DOHH2 (cell line): ENCODE data around the gene KNSTRN.

Source experiments
- H3F3A ChIP-seq: fragments of 200-600 bp; sonication (generic), shearing (Covaris generic); 2 replicates; pipeline ENCODE4 v1.6.0; 2016; ENCODE audit warnings: antibody characterized with exemption, mild to moderate bottlenecking; ENCODE audit not compliant: control insufficient read depth, insufficient read depth
- H3K27ac ChIP-seq: fragments of 200-600 bp; sonication (generic); 2 replicates; pipeline ENCODE4 v1.5.1; 2014; ENCODE audit warnings: low read depth, mild to moderate bottlenecking, low read length, moderate library complexity
- H3K27me3 ChIP-seq: fragments of 200-600 bp; sonication (generic); 2 replicates; pipeline ENCODE4 v1.6.1; 2014; ENCODE audit warnings: mild to moderate bottlenecking, low read length, mixed read lengths; ENCODE audit not compliant: control insufficient read depth
- H3K36me3 ChIP-seq: fragments of 200-600 bp; sonication (generic); 2 replicates; pipeline ENCODE4 v1.6.1; 2014; ENCODE audit warnings: mild to moderate bottlenecking, low read length, moderate library complexity, mixed read lengths; ENCODE audit not compliant: control insufficient read depth
- H3K4me1 ChIP-seq: fragments of 200-600 bp; sonication (generic); 2 replicates; pipeline ENCODE4 v1.6.1; 2014; ENCODE audit warnings: mild to moderate bottlenecking, low read length, mixed read lengths; ENCODE audit not compliant: control insufficient read depth
- H3K4me2 ChIP-seq: fragments of 200-600 bp; sonication (generic); 2 replicates; pipeline ENCODE4 v1.6.0; 2014; ENCODE audit warnings: mild to moderate bottlenecking, low read length, moderate library complexity
- H3K4me3 ChIP-seq: fragments of 200-600 bp; sonication (generic); 2 replicates; pipeline ENCODE4 v1.5.1; 2014; ENCODE audit warnings: mild to moderate bottlenecking, low read length, mixed read lengths
- H3K79me2 ChIP-seq: fragments of 200-600 bp; sonication (generic); 2 replicates; pipeline ENCODE4 v1.6.1; 2014; ENCODE audit warnings: mild to moderate bottlenecking, low read length, mixed read lengths; ENCODE audit not compliant: control insufficient read depth
- H3K9me2 ChIP-seq: fragments of 200-600 bp; sonication (generic); replicated peaks from 2 replicates; pipeline ENCODE4 v1.6.1; 2014; ENCODE audit warnings: mild to moderate bottlenecking, low read length, mixed read lengths; ENCODE audit not compliant: control insufficient read depth
- H3K9me3 ChIP-seq: fragments of 200-600 bp; sonication (generic); 2 replicates; pipeline ENCODE4 v1.6.1; 2014; ENCODE audit warnings: antibody characterized with exemption, low read length, mixed read lengths; ENCODE audit not compliant: control insufficient read depth, insufficient read depth
- H4K20me1 ChIP-seq: fragments of 200-600 bp; sonication (generic); 2 replicates; pipeline ENCODE4 v1.6.0; 2014; ENCODE audit warnings: low read depth, mild to moderate bottlenecking, antibody characterized with exemption, low read length, moderate library complexity; ENCODE audit not compliant: control insufficient read depth, insufficient read depth
- EZH2phosphoT487 ChIP-seq: fragments of 200-600 bp; sonication (generic); IDR thresholded peaks from 2 replicates; pipeline ENCODE4 v1.6.1; 2017; ENCODE audit warnings: borderline replicate concordance, mild to moderate bottlenecking, antibody characterized with exemption, low read length, moderate library complexity, mixed read lengths
- TF ChIP-seq, protein P1 (sequence below): fragments of 200-600 bp; sonication (generic); IDR thresholded peaks from one replicate; pipeline ENCODE4 v1.5.1; 2014; ENCODE audit warnings: antibody characterized with exemption, mild to moderate bottlenecking, low read depth, low read length; ENCODE audit not compliant: poor library complexity, severe bottlenecking

The KNSTRN gene

DNA sequence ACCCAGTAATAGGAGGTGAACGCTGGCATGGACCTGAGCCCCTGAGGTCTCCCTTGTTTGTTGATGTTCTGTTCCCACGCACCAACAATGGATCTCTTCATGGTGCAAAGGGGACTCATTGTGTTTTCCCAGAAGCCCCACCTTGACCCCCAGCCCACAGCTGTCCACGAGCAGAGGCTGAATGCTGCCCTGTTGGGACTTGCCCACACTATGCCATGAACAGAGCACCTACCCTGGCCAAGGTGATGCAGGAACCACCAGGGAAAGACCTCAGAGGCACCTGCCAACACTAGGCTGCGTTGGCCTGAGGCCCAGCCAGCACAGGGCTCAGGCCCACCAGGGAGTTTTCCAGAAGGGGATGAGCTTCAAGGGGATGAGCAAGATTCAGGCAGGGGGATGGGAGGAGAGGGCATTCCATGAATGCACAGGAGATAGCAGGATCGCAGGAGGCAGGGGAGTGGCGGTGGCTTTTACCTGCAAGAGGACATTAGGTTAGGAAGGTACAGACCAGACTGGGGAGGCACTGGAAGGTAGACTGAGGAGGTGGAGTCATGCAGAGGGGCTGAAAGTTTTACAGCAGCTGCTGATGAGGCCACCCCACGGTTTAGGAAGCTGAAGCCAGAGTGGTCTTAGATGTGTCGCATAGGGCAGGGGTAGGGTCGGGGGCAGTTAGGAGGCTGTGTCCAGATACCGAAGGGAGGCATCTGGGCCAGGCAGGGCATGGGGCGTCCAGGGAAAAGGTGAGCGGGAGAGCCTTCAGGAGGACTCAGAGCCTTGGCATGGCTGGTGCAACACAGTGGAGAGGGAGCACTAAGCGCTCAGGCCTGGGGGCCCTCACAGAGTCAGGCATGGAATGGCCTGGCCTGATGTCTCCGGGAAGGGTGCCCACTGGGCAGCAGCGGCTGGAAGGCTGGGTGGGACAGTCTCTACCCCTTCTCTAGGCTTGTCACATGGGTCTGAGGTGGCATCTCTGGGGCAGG is 35.7 kb upstream of the KNSTRN start:
- Histone ChIP-seq H3K9me2 (no peaks in the 10 kb centered on the region), H3K9me3 (no peaks in the 10 kb centered on the region), H4K20me1 (no peaks in the 10 kb centered on the region), H3K27ac (no peak overlapping the region), H3K79me2 (no peaks in the 10 kb centered on the region), H3K4me1 (peaks cover 2% of the 10 kb centered on the region; the same call in 1 of the 2 replicates), H3K27me3 (no peaks in the 10 kb centered on the region), H3K36me3 (no peaks in the 10 kb centered on the region), H3K4me2 (no peak overlapping the region), H3F3A (no peaks in the 10 kb centered on the region), H3K4me3 (no peak overlapping the region)
- TF ChIP-seq EZH2phosphoT487, result no peak
- TF ChIP-seq, protein P1, sequence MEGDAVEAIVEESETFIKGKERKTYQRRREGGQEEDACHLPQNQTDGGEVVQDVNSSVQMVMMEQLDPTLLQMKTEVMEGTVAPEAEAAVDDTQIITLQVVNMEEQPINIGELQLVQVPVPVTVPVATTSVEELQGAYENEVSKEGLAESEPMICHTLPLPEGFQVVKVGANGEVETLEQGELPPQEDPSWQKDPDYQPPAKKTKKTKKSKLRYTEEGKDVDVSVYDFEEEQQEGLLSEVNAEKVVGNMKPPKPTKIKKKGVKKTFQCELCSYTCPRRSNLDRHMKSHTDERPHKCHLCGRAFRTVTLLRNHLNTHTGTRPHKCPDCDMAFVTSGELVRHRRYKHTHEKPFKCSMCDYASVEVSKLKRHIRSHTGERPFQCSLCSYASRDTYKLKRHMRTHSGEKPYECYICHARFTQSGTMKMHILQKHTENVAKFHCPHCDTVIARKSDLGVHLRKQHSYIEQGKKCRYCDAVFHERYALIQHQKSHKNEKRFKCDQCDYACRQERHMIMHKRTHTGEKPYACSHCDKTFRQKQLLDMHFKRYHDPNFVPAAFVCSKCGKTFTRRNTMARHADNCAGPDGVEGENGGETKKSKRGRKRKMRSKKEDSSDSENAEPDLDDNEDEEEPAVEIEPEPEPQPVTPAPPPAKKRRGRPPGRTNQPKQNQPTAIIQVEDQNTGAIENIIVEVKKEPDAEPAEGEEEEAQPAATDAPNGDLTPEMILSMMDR, result no peak

DNA sequence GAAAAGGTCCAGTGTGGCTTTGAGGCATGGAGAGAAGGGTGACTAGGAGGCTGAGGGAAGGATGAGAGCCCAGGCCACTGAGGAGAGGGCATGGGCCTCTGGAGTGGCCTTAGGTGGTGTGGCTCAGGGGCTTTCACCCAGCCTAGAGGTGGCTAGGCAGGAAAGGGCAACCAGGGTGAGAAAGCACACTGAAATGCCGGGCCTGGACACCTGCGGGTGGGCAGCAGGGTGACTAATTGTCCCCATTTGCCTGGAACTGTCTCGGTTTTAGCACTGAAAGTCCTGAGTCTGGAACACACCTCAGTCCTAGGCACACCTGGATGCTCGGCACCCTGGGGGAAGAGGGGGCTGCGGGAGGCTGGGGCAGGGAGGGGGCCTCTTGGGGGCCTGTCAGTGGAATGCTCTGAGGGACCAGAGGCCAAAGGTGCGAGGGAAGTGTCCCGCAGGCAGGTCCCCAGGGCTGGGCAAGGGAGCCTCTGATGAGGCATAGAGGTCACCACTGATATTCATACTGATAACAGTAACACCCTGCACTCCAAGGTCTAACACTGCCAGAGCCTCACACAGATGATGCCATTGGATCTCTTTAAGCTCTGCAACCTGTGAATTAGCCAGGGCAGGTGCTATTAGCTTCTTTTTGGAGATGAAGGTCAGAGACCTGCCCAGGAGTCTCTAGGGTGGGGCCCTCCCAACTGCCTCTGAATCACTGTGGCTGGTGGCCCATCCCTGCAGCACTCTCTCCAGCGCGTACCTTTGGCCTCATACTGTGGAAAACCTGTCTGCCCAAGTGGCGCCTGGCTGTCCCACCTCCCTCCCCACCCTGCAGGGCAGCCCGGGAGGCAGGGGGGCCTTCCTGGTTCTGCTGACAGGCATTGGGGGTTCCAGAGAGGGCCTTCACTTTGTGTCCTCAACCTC is 34.7 kb upstream of the KNSTRN start:
- no peaks in the 10 kb centered on the region for H3K79me2 ChIP-seq
- no peaks in the 10 kb centered on the region for H3F3A ChIP-seq
- H3K9me2 ChIP-seq, result no peaks in the 10 kb centered on the region
- no peaks in the 10 kb centered on the region for H4K20me1 ChIP-seq
- H3K36me3 ChIP-seq, result no peaks in the 10 kb centered on the region
- H3K9me3 ChIP-seq, result no peaks in the 10 kb centered on the region
- H3K27ac ChIP-seq, result no peak overlapping the region
- no peak overlapping the region for H3K4me3 ChIP-seq
- peaks cover 2% of the 10 kb centered on the region; the same call in 1 of the 2 replicates for H3K4me1 ChIP-seq
- no peak overlapping the region for H3K4me2 ChIP-seq
- TF ChIP-seq, protein P1, result no peak
- TF ChIP-seq EZH2phosphoT487, result no peak
- peaks cover 3% of the 10 kb centered on the region; the same call in 1 of the 2 replicates for H3K27me3 ChIP-seq

DNA sequence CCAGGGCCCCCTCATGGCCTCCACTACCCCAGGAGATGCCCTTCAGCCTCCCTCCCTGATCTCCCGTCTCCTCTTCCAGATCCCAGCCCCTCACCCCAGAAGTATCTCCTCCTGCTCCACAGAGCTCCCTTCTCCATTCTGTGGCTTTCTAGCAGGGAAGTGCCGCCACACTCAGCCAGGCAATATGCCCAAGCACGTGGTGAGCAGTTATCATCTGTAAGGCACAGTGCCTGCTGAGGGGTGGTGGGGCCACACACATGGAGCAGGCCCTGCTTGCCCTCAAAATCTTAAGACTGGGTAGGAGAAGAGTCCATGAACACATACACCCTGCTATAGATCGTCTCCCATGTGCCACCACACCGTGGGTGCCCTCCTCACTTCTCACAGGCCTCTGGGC is 34.0 kb upstream of the KNSTRN start:
- Histone ChIP-seq H4K20me1 (no peaks in the 10 kb centered on the region), H3K4me1 (peaks cover 2% of the 10 kb centered on the region; the same call in 1 of the 2 replicates), H3K79me2 (no peaks in the 10 kb centered on the region), H3K4me2 (no peak overlapping the region), H3K9me3 (no peaks in the 10 kb centered on the region), H3K27me3 (peaks cover 5% of the 10 kb centered on the region; the same call in 1 of the 2 replicates), H3K36me3 (no peaks in the 10 kb centered on the region), H3K4me3 (no peak overlapping the region), H3F3A (no peaks in the 10 kb centered on the region), H3K9me2 (no peaks in the 10 kb centered on the region), H3K27ac (no peak overlapping the region)
- no peak for TF ChIP-seq EZH2phosphoT487
- TF ChIP-seq, protein P1, result no peak
